ENCODE measurements around the gene CACNA1G.

Gene CACNA1G

GRCh38 chr17:50666316-50666715, 105.8 kb downstream of the CACNA1G start:
- Histone ChIP-seq H3K4me3 (ENCODE audit: low read length) (no peak overlapping the region), H3K36me3 (ENCODE audit: insufficient read depth, low read length) (peaks cover 25% of the 10 kb centered on the region), H3K4me1 (ENCODE audit: control insufficient read depth, insufficient read depth, low read length) (peaks cover 45% of the 10 kb centered on the region), H3K4me2 (ENCODE audit: low read length) (no peak overlapping the region), H3K9me3 (replicated peaks; ENCODE audit: low read length) (no peaks in the 10 kb centered on the region), H3K9ac (ENCODE audit: low read depth, low read length) (no peak overlapping the region), H3K27me3 (ENCODE audit: control insufficient read depth, insufficient read depth, low read length) (no peaks in the 10 kb centered on the region)

GRCh38 chr17:50667259-50668024, 106.9 kb downstream of the CACNA1G start:
- Histone ChIP-seq H3K9me3 (replicated peaks; ENCODE audit: low read length) (no peaks in the 10 kb centered on the region), H3K4me1 (ENCODE audit: control insufficient read depth, insufficient read depth, low read length) (peaks cover 39% of the 10 kb centered on the region), H3K9ac (ENCODE audit: low read depth, low read length) (no peak overlapping the region), H3K36me3 (ENCODE audit: insufficient read depth, low read length) (peaks cover 29% of the 10 kb centered on the region), H3K4me2 (ENCODE audit: low read length) (no peak overlapping the region), H3K4me3 (ENCODE audit: low read length) (no peak overlapping the region), H3K27me3 (ENCODE audit: control insufficient read depth, insufficient read depth, low read length) (no peaks in the 10 kb centered on the region)

GRCh38 chr17:50668025-50668837, 107.7 kb downstream of the CACNA1G start:
- Histone ChIP-seq H3K9ac (ENCODE audit: low read depth, low read length) (no peak overlapping the region), H3K4me3 (ENCODE audit: low read length) (no peak overlapping the region), H3K4me1 (ENCODE audit: control insufficient read depth, insufficient read depth, low read length) (peaks cover 38% of the 10 kb centered on the region), H3K9me3 (replicated peaks; ENCODE audit: low read length) (no peaks in the 10 kb centered on the region), H3K27me3 (ENCODE audit: control insufficient read depth, insufficient read depth, low read length) (no peaks in the 10 kb centered on the region), H3K4me2 (ENCODE audit: low read length) (peak overlapping the region; percentile 37), H3K36me3 (ENCODE audit: insufficient read depth, low read length) (peaks cover 33% of the 10 kb centered on the region)

GRCh38 chr17:50668838-50669581, 108.5 kb downstream of the CACNA1G start:
- H3K9ac ChIP-seq (ENCODE audit: low read depth, low read length): no peak overlapping the region
- H3K4me1 ChIP-seq (ENCODE audit: control insufficient read depth, insufficient read depth, low read length): peaks cover 41% of the 10 kb centered on the region
- H3K36me3 ChIP-seq (ENCODE audit: insufficient read depth, low read length): peaks cover 27% of the 10 kb centered on the region
- H3K4me3 ChIP-seq (ENCODE audit: low read length): no peak overlapping the region
- no peak overlapping the region for H3K4me2 ChIP-seq (ENCODE audit: low read length)
- no peaks in the 10 kb centered on the region for H3K27me3 ChIP-seq (ENCODE audit: control insufficient read depth, insufficient read depth, low read length)
- no peaks in the 10 kb centered on the region for H3K9me3 ChIP-seq (replicated peaks; ENCODE audit: low read length)

GRCh38 chr17:50672071-50672470, 111.6 kb downstream of the CACNA1G start:
- no peaks in the 10 kb centered on the region for H3K9me3 ChIP-seq (replicated peaks; ENCODE audit: low read length)
- peaks cover 41% of the 10 kb centered on the region for H3K4me1 ChIP-seq (ENCODE audit: control insufficient read depth, insufficient read depth, low read length)
- no peak overlapping the region for H3K9ac ChIP-seq (ENCODE audit: low read depth, low read length)
- no peak overlapping the region for H3K4me3 ChIP-seq (ENCODE audit: low read length)
- H3K36me3 ChIP-seq (ENCODE audit: insufficient read depth, low read length): peaks cover 39% of the 10 kb centered on the region
- no peak overlapping the region for H3K4me2 ChIP-seq (ENCODE audit: low read length)
- H3K27me3 ChIP-seq (ENCODE audit: control insufficient read depth, insufficient read depth, low read length): no peaks in the 10 kb centered on the region

GRCh38 chr17:50672831-50673551, 112.5 kb downstream of the CACNA1G start:
- Histone ChIP-seq H3K36me3 (ENCODE audit: insufficient read depth, low read length) (peaks cover 40% of the 10 kb centered on the region), H3K9me3 (replicated peaks; ENCODE audit: low read length) (no peaks in the 10 kb centered on the region), H3K4me3 (ENCODE audit: low read length) (no peak overlapping the region), H3K27me3 (ENCODE audit: control insufficient read depth, insufficient read depth, low read length) (no peaks in the 10 kb centered on the region), H3K9ac (ENCODE audit: low read depth, low read length) (no peak overlapping the region), H3K4me1 (ENCODE audit: control insufficient read depth, insufficient read depth, low read length) (peaks cover 33% of the 10 kb centered on the region), H3K4me2 (ENCODE audit: low read length) (no peak overlapping the region)

GRCh38 chr17:50675190-50675589, 114.7 kb downstream of the CACNA1G start:
- no peak overlapping the region for H3K4me2 ChIP-seq (ENCODE audit: low read length)
- H3K9me3 ChIP-seq (replicated peaks; ENCODE audit: low read length): no peaks in the 10 kb centered on the region
- H3K27me3 ChIP-seq (ENCODE audit: control insufficient read depth, insufficient read depth, low read length): no peaks in the 10 kb centered on the region
- H3K4me3 ChIP-seq (ENCODE audit: low read length): no peak overlapping the region
- H3K36me3 ChIP-seq (ENCODE audit: insufficient read depth, low read length): peaks cover 52% of the 10 kb centered on the region
- H3K9ac ChIP-seq (ENCODE audit: low read depth, low read length): no peak overlapping the region
- H3K4me1 ChIP-seq (ENCODE audit: control insufficient read depth, insufficient read depth, low read length): peaks cover 23% of the 10 kb centered on the region

- Histone ChIP-seq H3K9ac (ENCODE audit: low read depth, low read length) (no peak overlapping the region), H3K9me3 (replicated peaks; ENCODE audit: low read length) (no peaks in the 10 kb centered on the region)
Measured at GRCh38 chr17:50675627-50676026, 115.1 kb downstream of the CACNA1G start.

GRCh38 chr17:50676065-50676975, 115.8 kb downstream of the CACNA1G start:
- H3K27me3 ChIP-seq (ENCODE audit: control insufficient read depth, insufficient read depth, low read length): no peaks in the 10 kb centered on the region
- H3K4me1 ChIP-seq (ENCODE audit: control insufficient read depth, insufficient read depth, low read length): peaks cover 23% of the 10 kb centered on the region
- no peak overlapping the region for H3K9ac ChIP-seq (ENCODE audit: low read depth, low read length)
- H3K4me3 ChIP-seq (ENCODE audit: low read length): no peak overlapping the region
- no peak overlapping the region for H3K4me2 ChIP-seq (ENCODE audit: low read length)
- no peaks in the 10 kb centered on the region for H3K9me3 ChIP-seq (replicated peaks; ENCODE audit: low read length)
- H3K36me3 ChIP-seq (ENCODE audit: insufficient read depth, low read length): peaks cover 52% of the 10 kb centered on the region

More at GRCh38 chr17:50675627-50676026, 115.1 kb downstream of the CACNA1G start:
- Histone ChIP-seq H3K27me3 (ENCODE audit: control insufficient read depth, insufficient read depth, low read length) (no peaks in the 10 kb centered on the region), H3K4me3 (ENCODE audit: low read length) (no peak overlapping the region), H3K4me1 (ENCODE audit: control insufficient read depth, insufficient read depth, low read length) (peaks cover 23% of the 10 kb centered on the region), H3K4me2 (ENCODE audit: low read length) (no peak overlapping the region), H3K36me3 (ENCODE audit: insufficient read depth, low read length) (peaks cover 52% of the 10 kb centered on the region)

Data from skeletal muscle satellite cell (primary cell).